HG02763 (cell line): ENCODE results near the gene BBS5.
"Not testable (repeated sequence)": the region's sequence is repeated elsewhere in the genome, so short reads cannot be mapped to it uniquely, and the experiment has no call there.

Experiments
- ATAC-seq: cut with Tn5 transposase; IDR thresholded peaks from one replicate; pipeline ENCODE4 v1.9.1; 2021; ENCODE audit warnings: mild to moderate bottlenecking, moderate library complexity; ENCODE audit not compliant: unreplicated experiment

Gene BBS5

GRCh38 chr2:169485650-169486138 is 6.4 kb downstream of the BBS5 start:
- ATAC-seq = no peak

DNA sequence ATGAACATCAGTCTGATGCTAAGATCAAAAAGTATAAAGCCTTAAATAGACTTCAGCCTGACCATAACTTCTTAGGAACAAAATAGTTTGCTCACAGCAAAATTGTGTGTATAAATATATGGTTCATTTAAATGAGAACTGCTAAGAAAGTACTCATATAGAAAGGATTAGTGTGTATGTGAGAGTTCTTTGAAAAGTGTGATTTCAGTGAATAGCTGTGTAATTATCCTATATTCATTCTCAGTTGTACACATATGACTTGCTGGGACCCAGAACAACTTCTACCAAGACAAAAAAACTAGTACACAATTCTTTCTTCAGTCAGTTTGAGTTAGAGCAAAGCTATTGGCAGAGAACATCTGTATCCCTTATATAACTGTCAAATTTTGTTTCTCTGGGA is 7.2 kb downstream of the BBS5 start:
- ATAC-seq = no peak

- no peak for ATAC-seq
Measured at GRCh38 chr2:169490834-169491233, 11.5 kb downstream of the BBS5 start.

- no peak for ATAC-seq
Measured at GRCh38 chr2:169491378-169491777, 12.1 kb downstream of the BBS5 start.

GRCh38 chr2:169493360-169493759 is 14.1 kb downstream of the BBS5 start:
- no peak for ATAC-seq

DNA sequence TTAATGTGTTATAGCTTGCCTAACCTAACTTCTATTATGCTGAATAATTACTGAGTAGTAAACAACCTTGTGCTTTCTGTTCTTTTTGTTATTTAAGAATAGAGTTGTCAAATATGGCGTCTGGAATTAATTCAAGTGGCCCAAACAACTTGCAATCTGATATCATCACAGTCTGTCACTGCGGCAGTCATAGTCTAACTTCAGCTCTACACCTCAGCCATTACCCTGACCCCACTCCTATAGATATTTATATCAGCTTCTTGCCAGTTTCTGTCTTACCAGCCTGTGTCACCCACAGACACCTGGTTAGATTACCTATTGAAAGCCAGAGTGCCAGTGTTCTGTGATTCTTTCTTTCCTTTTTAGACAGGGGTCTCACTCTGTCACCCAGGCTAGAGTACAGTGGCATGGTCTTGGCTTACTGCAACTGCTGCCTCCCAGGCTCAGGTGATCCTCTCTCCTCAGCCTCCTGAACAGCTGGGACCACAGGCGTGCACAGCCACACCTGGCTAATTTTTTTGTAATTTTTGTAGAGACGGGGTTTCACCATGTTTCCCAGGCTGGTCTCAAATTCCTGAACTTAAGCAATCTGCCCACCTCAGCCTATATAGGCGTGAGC is 16.1 kb downstream of the BBS5 start:
- ATAC-seq = no peak

GRCh38 chr2:169504651-169505050 is 25.4 kb downstream of the BBS5 start:
- ATAC-seq = no peak

- no peak for ATAC-seq
Measured at GRCh38 chr2:169507698-169508097, 28.4 kb downstream of the BBS5 start.

DNA sequence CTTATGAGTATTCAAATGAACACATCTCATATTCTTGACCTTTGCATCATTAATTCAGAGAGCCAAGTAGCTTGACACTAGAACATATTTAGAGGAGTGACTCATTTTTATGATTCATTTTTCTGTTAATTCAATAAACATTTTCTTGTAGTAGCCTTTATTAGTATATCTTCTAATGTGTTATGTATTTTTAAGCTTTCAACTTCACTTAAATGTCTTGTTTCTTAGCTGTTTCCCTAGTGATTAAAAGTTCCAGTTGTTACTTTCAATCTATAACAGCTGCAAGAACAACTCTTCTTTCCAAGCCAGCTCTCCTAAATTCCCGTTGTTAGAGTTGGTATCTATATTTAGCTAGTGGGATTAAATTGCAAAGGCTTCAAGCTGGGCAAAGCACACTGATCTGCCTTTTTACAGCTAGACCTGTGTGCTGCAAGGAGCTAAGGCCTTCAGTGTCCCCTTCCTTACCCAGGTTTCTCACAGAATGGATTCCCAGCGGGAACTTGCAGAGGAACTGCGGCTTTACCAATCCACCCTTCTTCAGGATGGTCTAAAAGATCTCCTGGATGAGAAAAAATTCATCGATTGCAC is 30.1 kb downstream of the BBS5 start, which contains the start of gene KLHL41:
TSS of gene KLHL41 (plus strand) at position 405 of the 588 bp plus-strand sequence. CDS start at position 482, 77 bp downstream.
- ATAC-seq = no peak

- no peak for ATAC-seq
Measured at GRCh38 chr2:169509955-169510354, 30.7 kb downstream of the BBS5 start.

GRCh38 chr2:169510496-169510895 is 31.2 kb downstream of the BBS5 start:
- no peak for ATAC-seq

- ATAC-seq = no peak
Measured at GRCh38 chr2:169511818-169512217, 32.5 kb downstream of the BBS5 start.

DNA sequence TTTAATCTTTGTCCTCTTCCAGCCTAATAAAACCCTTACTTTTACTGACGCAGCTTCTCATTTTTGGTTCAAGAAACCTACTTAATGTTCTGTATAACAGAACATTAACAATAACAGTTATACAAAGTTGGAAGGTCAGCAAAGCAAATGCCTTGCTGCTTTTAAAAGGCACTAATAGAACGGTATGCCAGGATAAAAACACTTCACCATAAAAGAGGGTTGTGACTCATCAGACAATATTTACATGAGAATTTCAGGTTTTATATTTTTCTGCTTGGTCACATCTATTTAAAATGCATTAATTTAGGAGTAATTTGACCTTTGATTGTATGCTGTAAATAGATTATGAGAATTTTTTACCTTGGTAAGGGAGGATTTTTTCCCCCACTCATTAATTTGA is 33.2 kb downstream of the BBS5 start:
- no peak for ATAC-seq

DNA sequence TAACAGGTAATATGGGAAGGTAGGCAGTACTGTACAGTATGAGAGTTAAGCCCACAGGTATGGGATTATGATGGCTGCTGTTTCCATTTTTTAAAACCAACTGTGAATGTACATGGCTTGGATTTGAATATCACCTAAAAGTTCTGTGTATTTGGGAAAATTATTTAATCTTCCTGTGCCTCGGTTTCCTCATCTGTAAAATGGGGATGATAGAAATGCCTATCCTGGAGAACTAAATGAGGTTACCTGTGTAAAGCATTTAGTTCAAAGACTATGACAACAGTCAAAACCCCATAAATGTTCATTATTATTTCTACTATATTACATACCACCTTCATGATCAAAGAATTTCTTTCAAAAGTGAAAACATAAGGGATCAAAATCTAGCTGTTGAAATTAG is 33.8 kb downstream of the BBS5 start:
- ATAC-seq = no peak

- ATAC-seq = no peak
Measured at GRCh38 chr2:169513926-169514325, 34.6 kb downstream of the BBS5 start.

GRCh38 chr2:169514758-169515157 is 35.5 kb downstream of the BBS5 start:
- ATAC-seq = not testable (repeated sequence)

DNA sequence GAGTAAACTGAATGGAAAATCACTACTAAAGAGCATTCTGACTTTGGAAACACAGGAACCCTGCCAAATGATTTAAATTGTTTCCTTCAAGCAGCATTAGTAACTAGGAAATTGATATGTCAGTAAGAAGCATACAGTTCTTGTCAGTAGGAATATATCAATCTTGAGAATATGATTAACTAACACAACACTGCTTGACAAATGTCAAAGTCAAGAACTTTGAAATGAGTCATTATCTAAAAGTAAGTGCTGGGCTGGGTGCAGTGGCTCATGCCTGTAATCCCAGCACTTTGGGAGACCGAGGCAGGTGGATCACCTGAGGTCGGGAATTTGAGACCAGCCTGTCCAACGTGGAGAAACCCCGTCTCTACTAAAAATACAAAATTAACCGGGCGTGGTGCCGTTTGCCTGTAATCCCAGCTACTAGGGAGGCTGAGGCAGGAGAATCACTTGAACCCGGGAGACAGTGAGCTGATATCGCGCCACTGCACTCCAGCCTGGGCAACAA is 37.2 kb downstream of the BBS5 start:
- ATAC-seq = not testable (repeated sequence)

GRCh38 chr2:169520896-169521295 is 41.6 kb downstream of the BBS5 start:
- no peak for ATAC-seq

- no peak for ATAC-seq
Measured at GRCh38 chr2:169523681-169524080, 44.4 kb downstream of the BBS5 start.

DNA sequence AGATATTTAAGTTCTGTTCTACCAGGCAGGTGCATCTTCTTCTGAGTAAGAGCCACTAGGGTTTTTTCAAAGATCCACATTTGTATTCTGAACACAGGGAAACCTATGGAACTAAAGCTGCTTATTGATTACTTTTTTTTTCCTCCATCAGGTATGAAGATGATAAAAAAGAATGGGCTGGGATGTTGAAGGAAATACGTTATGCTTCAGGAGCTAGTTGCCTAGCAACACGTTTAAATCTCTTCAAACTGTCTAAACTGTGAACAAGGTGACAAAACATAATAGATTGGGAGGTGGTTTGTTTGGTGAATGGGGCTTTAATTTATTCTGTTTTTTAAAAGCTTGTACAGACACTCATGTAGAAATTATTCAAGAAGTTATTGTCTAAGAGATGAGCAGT is 46.1 kb downstream of the BBS5 start:
- ATAC-seq = no peak

DNA sequence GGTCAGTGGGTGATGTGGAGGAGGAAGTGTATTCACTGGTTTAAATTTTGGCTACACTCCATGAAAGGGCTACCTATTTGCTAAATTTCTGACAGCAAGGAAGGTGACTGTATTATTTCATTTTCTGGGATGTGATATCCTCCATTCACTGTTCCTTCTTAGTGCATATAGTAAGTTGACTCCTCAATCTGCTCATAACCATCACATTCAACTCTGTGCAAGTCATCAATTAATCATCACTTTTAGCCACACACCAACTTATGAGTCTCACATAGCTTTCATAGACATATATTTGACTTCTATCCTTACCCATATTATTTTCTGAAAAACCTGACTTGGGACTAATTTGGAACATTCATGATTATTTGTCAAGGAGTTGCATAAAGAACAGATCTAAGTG is 47.2 kb downstream of the BBS5 start:
- ATAC-seq = no peak

GRCh38 chr2:169528271-169528701 is 49.0 kb downstream of the BBS5 start:
- peak; percentile 61 for ATAC-seq
